Astrocyte (in vitro differentiated cells and primary cell): ENCODE data around the gene CSTF1. TPM values are rescaled to one million over a fixed set of nuclear protein-coding genes. Genes with fewer than 3 reads are reported as not detected.
A peak's percentile ranks its signal among the peaks of the same experiment; 100 is the strongest.

Source experiments
- DNase-seq: peaks from one replicate; pipeline ENCODE4 v3.0.0-alpha.2; 2010; ENCODE audit warnings: low read depth
- FAIRE-seq: peaks from 2 replicates; lab custom pipeline; 2011; peaks lifted over from hg19 to GRCh38; lab: Jason Lieb, UNC
- H2AFZ ChIP-seq: 2 replicates; pipeline ENCODE4 v1.6.0; 2012; ENCODE audit warnings: low read depth, low read length, inconsistent platforms
- H3K27ac ChIP-seq: 2 replicates; pipeline ENCODE4 v1.5.1; 2011; ENCODE audit warnings: low read depth, low read length, inconsistent platforms
- H3K27me3 ChIP-seq: 2 replicates; pipeline ENCODE4 v1.6.0; 2011; ENCODE audit warnings: low read length, inconsistent platforms; ENCODE audit not compliant: insufficient read depth
- H3K36me3 ChIP-seq: 2 replicates; pipeline ENCODE4 v1.5.1; 2011; ENCODE audit warnings: low read length, inconsistent platforms; ENCODE audit not compliant: insufficient read depth
- H3K4me1 ChIP-seq: 2 replicates; pipeline ENCODE4 v1.5.1; 2011; ENCODE audit warnings: low read length, inconsistent platforms; ENCODE audit not compliant: insufficient read depth
- H3K4me2 ChIP-seq: 2 replicates; pipeline ENCODE4 v1.6.0; 2012; ENCODE audit warnings: low read length, inconsistent platforms
- H3K4me3 ChIP-seq: 2 replicates; pipeline ENCODE4 v1.5.1; 2011; ENCODE audit warnings: low read depth, mild to moderate bottlenecking, low read length, inconsistent platforms; ENCODE audit not compliant: insufficient read depth
- H3K79me2 ChIP-seq: 2 replicates; pipeline ENCODE4 v1.6.0; 2012; ENCODE audit warnings: mild to moderate bottlenecking, low read length, inconsistent platforms; ENCODE audit not compliant: insufficient read depth
- H3K9ac ChIP-seq: 2 replicates; pipeline ENCODE4 v1.6.0; 2012; ENCODE audit warnings: mild to moderate bottlenecking, low read length, inconsistent platforms
- H3K9me3 ChIP-seq: 2 replicates; pipeline ENCODE4 v1.5.1; 2012; ENCODE audit warnings: low read depth, mild to moderate bottlenecking, low read length, inconsistent platforms; ENCODE audit not compliant: insufficient read depth
- H4K20me1 ChIP-seq: 2 replicates; pipeline ENCODE4 v1.6.0; 2012; ENCODE audit warnings: low read length, inconsistent platforms; ENCODE audit not compliant: insufficient read depth
- H3K27ac Mint-ChIP-seq: one replicate; pipeline ENCODE4 v1.8.0; 2021; ENCODE audit warnings: mild to moderate bottlenecking, mixed read lengths; ENCODE audit not compliant: unreplicated experiment
- H3K27me3 Mint-ChIP-seq: one replicate; pipeline ENCODE4 v1.8.0; 2021; ENCODE audit warnings: low read depth, mixed read lengths; ENCODE audit not compliant: unreplicated experiment
- H3K36me3 Mint-ChIP-seq: one replicate; pipeline ENCODE4 v1.8.0; 2021; ENCODE audit warnings: low read depth, mixed read lengths; ENCODE audit not compliant: unreplicated experiment
- H3K4me1 Mint-ChIP-seq: one replicate; pipeline ENCODE4 v1.8.0; 2021; ENCODE audit warnings: low read depth, mixed read lengths; ENCODE audit not compliant: unreplicated experiment
- H3K4me3 Mint-ChIP-seq: one replicate; pipeline ENCODE4 v1.8.0; 2021; ENCODE audit warnings: mild to moderate bottlenecking, moderate library complexity, mixed read lengths; ENCODE audit not compliant: unreplicated experiment
- H3K9me3 Mint-ChIP-seq: one replicate; pipeline ENCODE4 v1.8.0; 2021; ENCODE audit warnings: mild to moderate bottlenecking, mixed read lengths; ENCODE audit not compliant: unreplicated experiment
- CTCF ChIP-seq: IDR thresholded peaks from 2 replicates; pipeline ENCODE4 v1.5.1; 2011; ENCODE audit warnings: low read depth, mild to moderate bottlenecking, inconsistent platforms, low read length, moderate library complexity; ENCODE audit not compliant: insufficient read depth
- EZH2 ChIP-seq: IDR thresholded peaks from 2 replicates; pipeline ENCODE4 v1.6.1; 2012; ENCODE audit warnings: mild to moderate bottlenecking, low read length, inconsistent platforms; ENCODE audit not compliant: insufficient read depth
- total RNA-seq: library from RNA; stranded (reverse); gene quantifications from 2 replicates; pipeline ENCODE4 v1.2.1, GENCODE V29; 2021

The CSTF1 gene
- total RNA-seq, 1 donor from 2014 or later, result 30.3 TPM

- Histone ChIP-seq H3K36me3 (no peaks in the 10 kb centered on the region), H3K4me1 (peaks cover 53% of the 10 kb centered on the region), H3K79me2 (peaks cover 7% of the 10 kb centered on the region), H3K4me3 (no peak overlapping the region), H3K9me3 (no peaks in the 10 kb centered on the region), H4K20me1 (no peaks in the 10 kb centered on the region), H3K27me3 (no peaks in the 10 kb centered on the region), H2AFZ (no peak overlapping the region), H3K9ac (no peak overlapping the region), H3K4me2 (no peak overlapping the region), H3K27ac (no peak overlapping the region)
- H3K27me3 Mint-ChIP-seq, result peaks cover 2% of the 10 kb centered on the region
- FAIRE-seq, result no peak
- peak overlapping the region; percentile 30 for H3K27ac Mint-ChIP-seq
- DNase-seq, result no peak
- peaks cover 49% of the 10 kb centered on the region for H3K4me1 Mint-ChIP-seq
- no peak for TF ChIP-seq EZH2
- TF ChIP-seq CTCF, result no peak
- peak overlapping the region; percentile 40 for H3K4me3 Mint-ChIP-seq
- no peaks in the 10 kb centered on the region for H3K9me3 Mint-ChIP-seq
- peaks cover 2% of the 10 kb centered on the region for H3K36me3 Mint-ChIP-seq
These were observed 28.7 kb downstream of the CSTF1 start for GRCh38 chr20:56420940-56421688.

GRCh38 chr20:56422076-56422823 lies 29.8 kb downstream of the CSTF1 start:
- Histone ChIP-seq H2AFZ (peak overlapping the region; percentile 53), H3K4me1 (peaks cover 53% of the 10 kb centered on the region), H4K20me1 (no peaks in the 10 kb centered on the region), H3K4me3 (peak overlapping the region; percentile 6), H3K9me3 (no peaks in the 10 kb centered on the region), H3K27ac (peak overlapping the region; percentile 81), H3K27me3 (no peaks in the 10 kb centered on the region), H3K9ac (peak overlapping the region; percentile 46), H3K36me3 (no peaks in the 10 kb centered on the region), H3K4me2 (peak overlapping the region; percentile 71), H3K79me2 (peaks cover 5% of the 10 kb centered on the region)
- Mint-ChIP-seq H3K4me3 (peak overlapping the region; percentile 65), H3K4me1 (peaks cover 49% of the 10 kb centered on the region), H3K27ac (peak overlapping the region; percentile 77), H3K36me3 (peaks cover 1% of the 10 kb centered on the region), H3K9me3 (no peaks in the 10 kb centered on the region), H3K27me3 (peaks cover 2% of the 10 kb centered on the region)
- DNase-seq, result peak; percentile 85
- TF ChIP-seq EZH2 (no peak), CTCF (no peak)
- FAIRE-seq, result peak; percentile 83
